ENCODE data around the gene RIC8B.

RIC8B gene

GRCh38 chr12:106769546-106769945, 4.9 kb upstream of the RIC8B start:
- Histone ChIP-seq H3K9ac (ENCODE audit: insufficient read length, low read depth) (no peak overlapping the region), H3K4me3 (ENCODE audit: insufficient read length, low read depth) (no peak overlapping the region), H3K36me3 (ENCODE audit: insufficient read depth, insufficient read length, low read length) (no peaks in the 10 kb centered on the region), H3K27me3 (ENCODE audit: insufficient read depth, insufficient read length) (no peaks in the 10 kb centered on the region), H3K4me1 (ENCODE audit: insufficient read depth, insufficient read length) (peaks cover 17% of the 10 kb centered on the region), H3K9me3 (ENCODE audit: insufficient read depth, low read length) (peaks cover 7% of the 10 kb centered on the region)
- DNase-seq (ENCODE audit: low read depth, low spot score) = no peak
- no peak for TF ChIP-seq YY1 (IDR thresholded peaks at IDR 0.05; ENCODE audit: insufficient read depth, insufficient read length)
- TF ChIP-seq SUZ12 (IDR thresholded peaks at IDR 0.05; ENCODE audit: extremely low read depth, insufficient read depth, insufficient read length) = no peak
- no peak for TF ChIP-seq ZNF274 (IDR thresholded peaks at IDR 0.05; ENCODE audit: low read depth, low read length)

DNA sequence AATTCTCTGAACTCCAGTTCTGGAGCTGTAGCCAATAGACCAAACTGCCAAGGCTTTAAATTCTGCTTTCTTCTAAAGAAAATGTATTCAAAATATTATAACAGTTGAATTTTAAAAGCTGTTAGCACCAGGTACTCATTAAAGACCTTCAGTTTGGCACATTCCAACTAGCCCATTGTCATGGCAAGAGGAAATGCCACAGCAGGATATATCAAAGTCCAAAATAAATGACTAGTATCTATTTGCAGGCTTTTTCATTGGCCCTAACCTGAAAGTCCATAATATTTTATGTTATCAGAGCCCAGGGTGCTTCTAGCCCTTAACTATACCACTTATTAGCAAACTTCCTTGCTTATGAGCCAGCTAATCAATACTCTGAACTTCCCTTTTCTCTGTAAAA, 3.1 kb upstream of the RIC8B start:
- no peak overlapping the region for H3K4me3 ChIP-seq (ENCODE audit: insufficient read length, low read depth)
- peaks cover 7% of the 10 kb centered on the region for H3K9me3 ChIP-seq (ENCODE audit: insufficient read depth, low read length)
- peaks cover 13% of the 10 kb centered on the region for H3K4me1 ChIP-seq (ENCODE audit: insufficient read depth, insufficient read length)
- no peak for TF ChIP-seq SUZ12 (IDR thresholded peaks at IDR 0.05; ENCODE audit: extremely low read depth, insufficient read depth, insufficient read length)
- TF ChIP-seq YY1 (IDR thresholded peaks at IDR 0.05; ENCODE audit: insufficient read depth, insufficient read length) = no peak
- no peak for TF ChIP-seq ZNF274 (IDR thresholded peaks at IDR 0.05; ENCODE audit: low read depth, low read length)
- no peak for DNase-seq (ENCODE audit: low read depth, low spot score)
- H3K9ac ChIP-seq (ENCODE audit: insufficient read length, low read depth) = no peak overlapping the region
- peaks cover 9% of the 10 kb centered on the region for H3K36me3 ChIP-seq (ENCODE audit: insufficient read depth, insufficient read length, low read length)
- no peaks in the 10 kb centered on the region for H3K27me3 ChIP-seq (ENCODE audit: insufficient read depth, insufficient read length)

- peaks cover 21% of the 10 kb centered on the region for H3K36me3 ChIP-seq (ENCODE audit: insufficient read depth, insufficient read length, low read length)
- H3K4me3 ChIP-seq (ENCODE audit: insufficient read length, low read depth) = peak overlapping the region; percentile 93
- peaks cover 6% of the 10 kb centered on the region for H3K4me1 ChIP-seq (ENCODE audit: insufficient read depth, insufficient read length)
- peak overlapping the region; percentile 86 for H3K9ac ChIP-seq (ENCODE audit: insufficient read length, low read depth)
- peaks cover 7% of the 10 kb centered on the region for H3K9me3 ChIP-seq (ENCODE audit: insufficient read depth, low read length)
- TF ChIP-seq SUZ12 (IDR thresholded peaks at IDR 0.05; ENCODE audit: extremely low read depth, insufficient read depth, insufficient read length) (no peak), ZNF274 (IDR thresholded peaks at IDR 0.05; ENCODE audit: low read depth, low read length) (no peak), YY1 (IDR thresholded peaks at IDR 0.05; ENCODE audit: insufficient read depth, insufficient read length) (no peak)
- DNase-seq (ENCODE audit: low read depth, low spot score) = no peak
- H3K27me3 ChIP-seq (ENCODE audit: insufficient read depth, insufficient read length) = no peaks in the 10 kb centered on the region
Measured at GRCh38 chr12:106773286-106774004, 1.0 kb upstream of the RIC8B start.

GRCh38 chr12:106774808-106775524, 484 bp downstream of the RIC8B start:
- DNase-seq (ENCODE audit: low read depth, low spot score) = no peak
- H3K36me3 ChIP-seq (ENCODE audit: insufficient read depth, insufficient read length, low read length) = peaks cover 23% of the 10 kb centered on the region
- H3K27me3 ChIP-seq (ENCODE audit: insufficient read depth, insufficient read length) = no peaks in the 10 kb centered on the region
- TF ChIP-seq ZNF274 (IDR thresholded peaks at IDR 0.05; ENCODE audit: low read depth, low read length) (no peak), YY1 (IDR thresholded peaks at IDR 0.05; ENCODE audit: insufficient read depth, insufficient read length) (no peak), SUZ12 (IDR thresholded peaks at IDR 0.05; ENCODE audit: extremely low read depth, insufficient read depth, insufficient read length) (no peak)
- H3K9me3 ChIP-seq (ENCODE audit: insufficient read depth, low read length) = peaks cover 7% of the 10 kb centered on the region
- peak overlapping the region; percentile 83 for H3K9ac ChIP-seq (ENCODE audit: insufficient read length, low read depth)
- H3K4me1 ChIP-seq (ENCODE audit: insufficient read depth, insufficient read length) = peaks cover 3% of the 10 kb centered on the region
- peak overlapping the region; percentile 93 for H3K4me3 ChIP-seq (ENCODE audit: insufficient read length, low read depth)

DNA sequence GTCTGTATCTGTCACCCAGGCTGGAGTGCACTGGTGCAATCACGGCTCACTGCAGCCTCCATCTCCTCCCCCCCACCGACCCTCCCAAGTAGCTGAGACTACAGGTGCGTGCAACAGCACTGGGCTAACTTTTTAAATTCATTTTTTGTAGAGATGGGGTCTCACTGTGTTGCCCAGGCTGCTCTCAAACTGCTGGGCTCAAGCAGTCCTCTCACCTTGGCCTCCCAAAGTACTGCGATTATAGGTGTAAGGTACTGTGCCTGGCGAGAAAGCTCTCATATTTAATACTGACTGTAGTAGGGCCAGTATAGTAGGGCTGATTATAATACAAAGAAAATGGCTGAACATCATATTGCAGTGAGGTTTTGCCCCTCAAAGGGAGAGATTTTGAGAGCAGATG, 2.4 kb downstream of the RIC8B start:
- H3K36me3 ChIP-seq (ENCODE audit: insufficient read depth, insufficient read length, low read length) = peaks cover 28% of the 10 kb centered on the region
- no peak overlapping the region for H3K9ac ChIP-seq (ENCODE audit: insufficient read length, low read depth)
- no peak for TF ChIP-seq YY1 (IDR thresholded peaks at IDR 0.05; ENCODE audit: insufficient read depth, insufficient read length)
- no peak for TF ChIP-seq SUZ12 (IDR thresholded peaks at IDR 0.05; ENCODE audit: extremely low read depth, insufficient read depth, insufficient read length)
- no peak for TF ChIP-seq ZNF274 (IDR thresholded peaks at IDR 0.05; ENCODE audit: low read depth, low read length)
- no peaks in the 10 kb centered on the region for H3K27me3 ChIP-seq (ENCODE audit: insufficient read depth, insufficient read length)
- DNase-seq (ENCODE audit: low read depth, low spot score) = no peak
- H3K4me3 ChIP-seq (ENCODE audit: insufficient read length, low read depth) = no peak overlapping the region
- peaks cover 7% of the 10 kb centered on the region for H3K9me3 ChIP-seq (ENCODE audit: insufficient read depth, low read length)
- peaks cover 3% of the 10 kb centered on the region for H3K4me1 ChIP-seq (ENCODE audit: insufficient read depth, insufficient read length)

DNA sequence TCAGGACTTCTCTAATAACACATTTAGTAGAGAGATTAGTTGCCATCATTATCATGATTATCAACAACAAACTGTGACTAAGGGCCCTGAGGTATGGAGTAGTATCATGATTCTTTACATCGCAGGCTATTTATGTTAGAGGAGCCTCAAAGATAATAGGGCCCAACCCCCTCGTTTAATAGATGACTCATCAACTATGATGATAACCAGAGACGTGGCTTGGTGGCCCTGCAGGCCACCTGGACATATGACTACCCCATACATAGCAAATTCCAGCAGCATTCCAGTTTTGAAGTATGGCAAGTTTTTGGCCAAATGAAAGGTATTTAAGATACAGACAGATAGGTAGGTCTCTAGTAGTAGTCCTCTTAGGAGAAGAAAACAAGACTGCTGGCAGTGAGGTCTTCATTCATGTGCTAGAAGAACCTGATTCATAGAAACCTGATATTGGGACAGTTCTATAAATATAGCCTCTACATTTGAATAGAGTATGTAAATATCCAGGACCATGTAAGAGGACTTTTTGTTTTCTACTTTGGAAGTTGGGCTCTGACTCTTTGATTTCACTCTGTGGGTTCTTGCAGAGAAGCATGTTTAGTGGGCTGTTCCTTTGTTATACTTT, 5.6 kb downstream of the RIC8B start:
- Histone ChIP-seq H3K4me1 (ENCODE audit: insufficient read depth, insufficient read length) (peaks cover 3% of the 10 kb centered on the region), H3K27me3 (ENCODE audit: insufficient read depth, insufficient read length) (no peaks in the 10 kb centered on the region), H3K4me3 (ENCODE audit: insufficient read length, low read depth) (no peak overlapping the region), H3K36me3 (ENCODE audit: insufficient read depth, insufficient read length, low read length) (peaks cover 51% of the 10 kb centered on the region), H3K9me3 (ENCODE audit: insufficient read depth, low read length) (no peaks in the 10 kb centered on the region), H3K9ac (ENCODE audit: insufficient read length, low read depth) (no peak overlapping the region)
- no peak for TF ChIP-seq YY1 (IDR thresholded peaks at IDR 0.05; ENCODE audit: insufficient read depth, insufficient read length)
- TF ChIP-seq SUZ12 (IDR thresholded peaks at IDR 0.05; ENCODE audit: extremely low read depth, insufficient read depth, insufficient read length) = no peak
- no peak for TF ChIP-seq ZNF274 (IDR thresholded peaks at IDR 0.05; ENCODE audit: low read depth, low read length)
- DNase-seq (ENCODE audit: low read depth, low spot score) = no peak

GRCh38 chr12:106782619-106783018, 8.1 kb downstream of the RIC8B start:
- TF ChIP-seq SUZ12 (IDR thresholded peaks at IDR 0.05; ENCODE audit: extremely low read depth, insufficient read depth, insufficient read length) = no peak
- no peak for TF ChIP-seq ZNF274 (IDR thresholded peaks at IDR 0.05; ENCODE audit: low read depth, low read length)
- no peak for TF ChIP-seq YY1 (IDR thresholded peaks at IDR 0.05; ENCODE audit: insufficient read depth, insufficient read length)
- H3K4me1 ChIP-seq (ENCODE audit: insufficient read depth, insufficient read length) = no peaks in the 10 kb centered on the region

More at GRCh38 chr12:106782619-106783018, 8.1 kb downstream of the RIC8B start:
- Histone ChIP-seq H3K9ac (ENCODE audit: insufficient read length, low read depth) (no peak overlapping the region), H3K27me3 (ENCODE audit: insufficient read depth, insufficient read length) (no peaks in the 10 kb centered on the region), H3K9me3 (ENCODE audit: insufficient read depth, low read length) (peaks cover 12% of the 10 kb centered on the region), H3K4me3 (ENCODE audit: insufficient read length, low read depth) (no peak overlapping the region), H3K36me3 (ENCODE audit: insufficient read depth, insufficient read length, low read length) (peaks cover 53% of the 10 kb centered on the region)
- DNase-seq (ENCODE audit: low read depth, low spot score) = no peak
